Hepatic stellate cell (primary cell): ENCODE measurements around the gene KRTAP5-2.
"Not testable (repeated sequence)": the region's sequence is repeated elsewhere in the genome, so short reads cannot be mapped to it uniquely, and the experiment has no call there.

Experiments
- DNase-seq: peaks from one replicate; pipeline ENCODE4 v3.0.0; 2011; ENCODE audit warnings: low spot score

The KRTAP5-2 gene

GRCh38 chr11:1628506-1629325 lies 30.6 kb upstream of the KRTAP5-2 start:
- DNase-seq = peak; percentile 83

GRCh38 chr11:1625541-1625940 lies 27.4 kb upstream of the KRTAP5-2 start:
- DNase-seq = no peak

GRCh38 chr11:1624621-1625020 lies 26.5 kb upstream of the KRTAP5-2 start:
- no peak for DNase-seq

GRCh38 chr11:1623716-1624115 lies 25.6 kb upstream of the KRTAP5-2 start:
- no peak for DNase-seq

GRCh38 chr11:1622086-1622485 lies 24.0 kb upstream of the KRTAP5-2 start, which contains the start of gene KRTAP5-4:
TSS of gene KRTAP5-4 (minus strand) at chr11:1622138. CDS start at chr11:1622093, 45 bp downstream.
- DNase-seq = no peak

DNA sequence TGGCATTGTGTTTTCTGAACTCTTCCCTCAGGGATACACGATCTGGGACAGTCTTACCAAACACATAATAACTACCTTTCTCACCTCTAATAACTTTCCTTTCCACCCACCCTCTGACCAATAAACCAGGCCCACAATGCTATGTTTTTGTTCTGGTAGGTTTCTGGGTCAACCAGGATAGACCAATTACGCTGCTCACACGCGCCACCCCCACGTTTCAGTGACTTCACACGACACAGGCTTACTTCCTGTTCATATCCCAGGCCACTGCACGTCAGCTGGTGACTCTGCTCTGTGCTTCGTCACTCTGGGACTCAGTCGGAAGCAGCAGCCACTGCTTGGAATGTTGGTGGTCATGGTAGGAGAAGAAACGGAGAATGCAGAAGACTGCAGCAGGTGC lies 21.4 kb upstream of the KRTAP5-2 start:
- DNase-seq = peak; percentile 54

DNA sequence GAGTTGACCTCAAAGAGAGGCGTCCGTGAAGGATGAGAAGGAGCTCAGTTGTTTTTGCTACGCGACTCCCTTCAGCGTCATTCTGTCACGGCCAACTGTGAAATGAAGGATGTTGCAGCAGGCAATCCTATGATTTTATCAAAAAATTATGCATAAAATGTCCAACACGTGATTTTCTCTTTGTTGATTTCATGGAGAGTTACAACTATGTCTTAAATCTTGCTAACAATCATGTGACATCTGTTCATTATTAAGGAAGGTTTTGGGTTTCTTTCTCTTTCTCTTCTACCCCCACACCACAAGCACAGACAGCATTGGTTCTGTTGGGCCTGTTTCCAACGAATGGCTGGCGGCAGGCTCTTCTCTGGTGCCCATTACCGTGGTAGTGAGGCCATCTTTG lies 20.1 kb upstream of the KRTAP5-2 start:
- no peak for DNase-seq

- DNase-seq = no peak
Observed at GRCh38 chr11:1608363-1608762, 10.3 kb upstream of the KRTAP5-2 start, which contains the start of gene KRTAP5-3. TSS of gene KRTAP5-3 (minus strand) at chr11:1608463. CDS start at chr11:1608385, 78 bp downstream.

- DNase-seq = not testable (repeated sequence)
Observed at GRCh38 chr11:1607901-1608300, 9.8 kb upstream of the KRTAP5-2 start.

DNA sequence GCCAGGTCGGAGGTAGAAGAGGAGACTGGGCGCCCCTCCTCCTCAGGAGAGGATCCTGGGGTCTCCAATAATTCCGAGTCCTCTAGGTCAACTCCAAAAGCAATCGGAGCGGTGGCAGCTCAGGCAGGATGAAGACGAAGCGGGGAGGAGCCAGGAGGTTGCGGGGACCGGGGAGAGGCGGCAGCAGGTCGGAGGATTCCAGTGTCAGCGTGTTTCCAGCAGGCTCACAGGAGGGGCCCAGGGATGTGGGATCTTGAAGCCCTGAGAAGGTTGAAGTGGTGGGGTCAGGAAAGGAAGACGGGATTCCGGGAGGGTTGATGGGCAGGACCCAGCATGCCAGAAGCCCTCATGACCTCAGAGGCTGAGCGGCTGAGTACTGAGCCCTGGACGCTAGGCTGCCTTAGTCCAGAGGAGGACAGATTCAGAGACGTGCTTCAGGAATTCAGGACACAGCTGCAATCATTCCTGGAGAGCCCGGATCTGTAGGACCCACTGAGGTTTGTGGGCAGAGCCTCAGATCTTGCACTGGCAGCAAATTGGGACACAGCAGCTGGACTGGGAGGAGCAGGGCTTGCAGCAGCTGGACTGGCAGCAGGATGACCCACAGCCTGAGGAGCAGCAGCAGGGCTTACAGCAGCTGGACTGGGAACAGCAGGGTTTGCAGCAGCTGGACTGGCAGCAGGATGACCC lies 9.2 kb upstream of the KRTAP5-2 start:
- DNase-seq = not testable (repeated sequence)

- not testable (repeated sequence) for DNase-seq
Observed at GRCh38 chr11:1605923-1606322, 7.8 kb upstream of the KRTAP5-2 start.

GRCh38 chr11:1604711-1605110 lies 6.6 kb upstream of the KRTAP5-2 start:
- DNase-seq = no peak

DNA sequence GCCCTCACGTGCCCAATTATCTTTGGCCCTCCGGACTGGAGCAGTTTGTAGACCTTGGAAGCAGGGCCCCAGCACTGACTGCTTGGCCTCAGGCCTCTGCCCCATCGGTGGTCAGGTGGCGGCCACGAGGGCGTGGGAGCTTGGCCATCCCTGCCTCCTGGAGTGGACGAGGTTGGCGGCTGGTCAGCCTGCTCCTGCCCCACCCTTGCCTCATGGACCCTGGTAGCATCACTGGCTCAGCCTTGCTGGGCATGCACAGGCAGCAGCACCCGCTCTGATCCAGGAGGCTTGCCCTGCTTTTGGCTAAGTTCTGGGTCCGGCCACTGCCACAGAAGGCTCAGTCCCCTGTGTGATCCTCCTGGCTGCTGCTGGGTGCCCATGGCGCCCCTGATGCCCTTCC lies 6.1 kb upstream of the KRTAP5-2 start:
- DNase-seq = no peak

DNA sequence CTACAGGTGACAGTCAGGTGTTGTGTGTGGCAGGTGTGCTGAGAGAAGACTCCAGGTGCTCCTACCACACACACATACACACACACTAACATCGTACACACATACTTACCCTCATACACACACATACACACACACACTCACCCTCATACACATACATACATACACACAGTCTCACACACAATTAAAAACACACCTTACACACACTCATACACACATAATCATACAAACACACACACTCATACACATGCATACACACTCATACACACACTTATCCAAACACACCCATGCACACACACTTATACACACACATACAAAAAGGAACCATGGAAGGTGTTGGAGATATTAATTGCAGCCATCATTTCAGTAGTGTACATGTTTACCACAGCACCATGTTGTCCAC lies 5.5 kb upstream of the KRTAP5-2 start:
- DNase-seq = no peak

DNA sequence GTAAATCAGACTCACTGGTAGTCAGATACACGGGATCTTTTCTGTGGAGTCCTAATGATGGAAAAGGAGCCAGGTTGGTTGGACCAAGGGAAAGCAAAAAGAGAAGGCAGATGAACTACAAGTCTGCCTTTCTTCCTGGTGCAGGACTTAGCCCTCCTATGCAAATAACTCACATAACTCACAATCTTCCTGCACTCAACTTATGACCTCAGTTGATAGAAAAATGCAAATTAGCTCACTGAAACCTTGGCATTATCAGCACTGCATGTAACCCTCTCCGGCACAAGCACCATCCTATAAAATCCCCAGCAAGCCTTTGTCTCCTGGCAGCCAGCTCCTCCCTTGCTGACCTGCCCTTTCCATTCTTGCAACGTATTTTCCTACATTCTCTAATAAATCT lies 3.6 kb upstream of the KRTAP5-2 start:
- DNase-seq = not testable (repeated sequence)

DNA sequence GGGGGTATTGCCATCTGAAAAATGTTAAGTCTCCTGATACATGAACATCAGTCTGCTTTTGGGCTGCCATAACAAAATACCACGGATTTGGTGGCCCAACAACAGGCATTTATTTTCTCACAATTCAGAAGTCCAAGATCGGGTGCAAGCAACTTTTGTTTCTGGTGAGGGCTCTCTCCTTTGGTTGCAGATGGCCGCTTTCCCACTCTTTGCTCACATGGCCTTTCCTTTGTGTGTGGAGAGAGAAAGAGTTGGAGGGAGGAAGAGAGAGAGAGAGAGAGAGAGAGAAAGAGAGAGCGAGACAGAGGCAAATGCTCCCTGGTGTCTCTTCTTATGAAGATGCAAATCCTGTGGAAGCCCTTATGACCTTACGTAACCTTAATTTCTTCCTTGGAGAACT lies 2.5 kb upstream of the KRTAP5-2 start:
- DNase-seq = no peak

GRCh38 chr11:1598816-1599215 lies 722 bp upstream of the KRTAP5-2 start:
- DNase-seq = no peak

DNA sequence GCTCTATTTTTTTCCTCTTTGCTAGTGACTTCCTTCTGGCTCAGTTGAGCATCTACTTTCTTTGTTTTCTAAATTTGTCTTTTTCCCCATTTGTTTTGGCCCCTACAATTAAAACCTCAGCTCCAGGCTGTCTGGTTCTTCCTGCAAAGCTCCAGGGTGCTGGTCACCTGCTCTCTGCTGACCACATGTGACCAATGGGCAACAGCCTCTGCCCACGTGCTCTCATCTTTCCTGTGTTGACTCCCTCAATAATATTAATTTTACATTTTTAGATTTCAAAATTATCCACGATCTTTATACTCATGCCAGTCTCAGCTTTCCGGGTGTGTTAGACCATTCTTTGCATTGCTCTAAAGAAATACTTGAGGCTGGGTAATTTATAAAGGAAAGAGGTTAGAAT lies 312 bp upstream of the KRTAP5-2 start:
- DNase-seq = not testable (repeated sequence)

DNA sequence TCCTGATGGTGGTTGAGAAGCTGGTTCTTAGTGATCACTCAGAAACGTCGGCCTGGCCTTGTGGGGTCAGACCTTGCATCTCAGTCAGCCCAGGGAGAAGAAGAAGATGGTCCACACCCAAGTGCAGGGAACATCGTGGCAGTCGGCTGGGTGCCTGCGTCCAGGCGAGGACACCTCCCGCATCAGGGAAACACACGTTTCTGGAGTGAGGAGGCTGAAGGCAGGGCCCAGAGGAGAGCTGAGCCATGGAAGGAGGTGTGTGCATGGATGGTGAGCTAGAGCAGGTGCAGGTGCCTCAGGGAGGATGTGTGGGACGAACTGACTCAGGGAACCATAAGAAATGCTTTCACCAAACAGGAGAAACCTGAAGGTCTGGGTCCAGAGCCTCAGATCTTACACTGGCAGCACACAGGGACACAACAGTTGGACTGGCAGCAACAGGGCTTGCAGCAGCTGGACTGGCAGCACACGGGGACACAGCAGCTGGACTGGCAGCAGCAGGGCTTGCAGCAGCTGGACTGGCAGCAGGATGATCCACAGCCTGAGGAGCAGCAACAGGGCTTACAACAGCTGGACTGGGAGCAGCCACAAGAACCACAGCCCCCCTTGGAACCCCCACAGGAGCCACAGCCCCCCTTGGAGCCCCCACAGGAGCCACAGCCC lies 632 bp downstream of the KRTAP5-2 start:
- DNase-seq = no peak

GRCh38 chr11:1596576-1597121 lies 1.4 kb downstream of the KRTAP5-2 start:
- DNase-seq = not testable (repeated sequence)

GRCh38 chr11:1595994-1596575 lies 2.0 kb downstream of the KRTAP5-2 start:
- DNase-seq = not testable (repeated sequence)

GRCh38 chr11:1592628-1593027 lies 5.5 kb downstream of the KRTAP5-2 start:
- no peak for DNase-seq
